Measurements from ENCODE around the gene RASSF4.
A peak's percentile ranks its signal among the peaks of the same experiment; 100 is the strongest.

RASSF4 gene

GRCh38 chr10:45015590-45015989, 56.0 kb downstream of the RASSF4 start:
- WGBS (ENCODE audit: insufficient coverage): no CpG with 5 or more reads among the region's 2 CpGs
- Histone ChIP-seq H3K4me1 (ENCODE audit: control extremely low read depth in 1 of 4, control insufficient read depth in 4 of 4, insufficient read depth in 4 of 4, low read length in 3 of 4) (no peaks in the 10 kb centered on the region), H3K36me3 (ENCODE audit: control insufficient read depth in 4 of 4, insufficient read depth in 4 of 4, low read length in 3 of 4) (no peaks in the 10 kb centered on the region), H3K9me3 (ENCODE audit: control extremely low read depth in 1 of 5, control insufficient read depth in 4 of 5, insufficient read depth in 2 of 5, low read depth in 1 of 5, low read length in 4 of 5) (peaks cover 0 to 1% (median 0%) of the 10 kb centered on the region in 5 experiments), H3K27ac (ENCODE audit: insufficient read depth in 1 of 2, low read depth in 1 of 2, low read length in 2 of 2, poor library complexity in 1 of 2, severe bottlenecking in 2 of 2) (no peak overlapping the region), H3K27me3 (replicated peaks in 2 of 5; ENCODE audit: control insufficient read depth in 4 of 5, insufficient read depth in 5 of 5, low read length in 4 of 5) (no peaks in the 10 kb centered on the region), H3K4me3 (ENCODE audit: control insufficient read depth in 1 of 7, extremely low read depth in 1 of 7, insufficient read depth in 4 of 7, low read depth in 2 of 7, low read length in 6 of 7) (no peak overlapping the region)
- no peak for DNase-seq
- ChIA-PET POLR2A (no interaction called here), CTCF (interaction anchor here (0.8 kb wide), 1 partner anchor 82 kb away, joined by 3 read pairs; no protein-coding TSS in a partner anchor)

- Histone ChIP-seq H3K4me3 (ENCODE audit: control insufficient read depth in 1 of 7, extremely low read depth in 1 of 7, insufficient read depth in 4 of 7, low read depth in 2 of 7, low read length in 6 of 7) (no peak overlapping the region), H3K4me1 (ENCODE audit: control extremely low read depth in 1 of 4, control insufficient read depth in 4 of 4, insufficient read depth in 4 of 4, low read length in 3 of 4) (no peaks in the 10 kb centered on the region), H3K36me3 (ENCODE audit: control insufficient read depth in 4 of 4, insufficient read depth in 4 of 4, low read length in 3 of 4) (no peaks in the 10 kb centered on the region), H3K27ac (ENCODE audit: insufficient read depth in 1 of 2, low read depth in 1 of 2, low read length in 2 of 2, poor library complexity in 1 of 2, severe bottlenecking in 2 of 2) (no peak overlapping the region), H3K27me3 (replicated peaks in 2 of 5; ENCODE audit: control insufficient read depth in 4 of 5, insufficient read depth in 5 of 5, low read length in 4 of 5) (no peaks in the 10 kb centered on the region), H3K9me3 (ENCODE audit: control extremely low read depth in 1 of 5, control insufficient read depth in 4 of 5, insufficient read depth in 2 of 5, low read depth in 1 of 5, low read length in 4 of 5) (peaks cover 0 to 16% (median 3%) of the 10 kb centered on the region in 5 experiments)
- no peak for DNase-seq
- ChIA-PET CTCF (no interaction called here), POLR2A (no interaction called here)
- 89% methylated on average over 1 of the region's 2 CpGs for WGBS (ENCODE audit: insufficient coverage)
These were observed 63.8 kb downstream of the RASSF4 start for GRCh38 chr10:45023426-45023825.

- ChIA-PET POLR2A (no interaction called here), CTCF (interaction anchor here (1.4 kb wide), 1 partner anchor 26 kb away, joined by 4 read pairs; no protein-coding TSS in a partner anchor)
- Histone ChIP-seq H3K4me1 (ENCODE audit: control extremely low read depth in 1 of 4, control insufficient read depth in 4 of 4, insufficient read depth in 4 of 4, low read length in 3 of 4) (no peaks in the 10 kb centered on the region), H3K27me3 (replicated peaks in 2 of 5; ENCODE audit: control insufficient read depth in 4 of 5, insufficient read depth in 5 of 5, low read length in 4 of 5) (no peaks in the 10 kb centered on the region), H3K36me3 (ENCODE audit: control insufficient read depth in 4 of 4, insufficient read depth in 4 of 4, low read length in 3 of 4) (no peaks in the 10 kb centered on the region), H3K9me3 (ENCODE audit: control extremely low read depth in 1 of 5, control insufficient read depth in 4 of 5, insufficient read depth in 2 of 5, low read depth in 1 of 5, low read length in 4 of 5) (peaks cover 0 to 7% (median 0%) of the 10 kb centered on the region in 5 experiments), H3K27ac (ENCODE audit: insufficient read depth in 1 of 2, low read depth in 1 of 2, low read length in 2 of 2, poor library complexity in 1 of 2, severe bottlenecking in 2 of 2) (no peak overlapping the region), H3K4me3 (ENCODE audit: control insufficient read depth in 1 of 7, extremely low read depth in 1 of 7, insufficient read depth in 4 of 7, low read depth in 2 of 7, low read length in 6 of 7) (no peak overlapping the region)
- no peak for DNase-seq
These were observed 74.7 kb downstream of the RASSF4 start for GRCh38 chr10:45034301-45034700.

GRCh38 chr10:45035673-45036072, 76.1 kb downstream of the RASSF4 start:
- no peak overlapping the region for H3K27ac ChIP-seq (ENCODE audit: insufficient read depth in 1 of 2, low read depth in 1 of 2, low read length in 2 of 2, poor library complexity in 1 of 2, severe bottlenecking in 2 of 2)
- ChIA-PET POLR2A (interaction anchor here (0.6 kb wide), 1 partner anchor 165 kb away, joined by 4 read pairs; no protein-coding TSS in a partner anchor), CTCF (no interaction called here)
- peaks cover 0 to 7% (median 0%) of the 10 kb centered on the region in 5 experiments for H3K9me3 ChIP-seq (ENCODE audit: control extremely low read depth in 1 of 5, control insufficient read depth in 4 of 5, insufficient read depth in 2 of 5, low read depth in 1 of 5, low read length in 4 of 5)
- no peaks in the 10 kb centered on the region for H3K27me3 ChIP-seq (replicated peaks in 2 of 5; ENCODE audit: control insufficient read depth in 4 of 5, insufficient read depth in 5 of 5, low read length in 4 of 5)
- DNase-seq: no peak
- H3K4me1 ChIP-seq (ENCODE audit: control extremely low read depth in 1 of 4, control insufficient read depth in 4 of 4, insufficient read depth in 4 of 4, low read length in 3 of 4): no peaks in the 10 kb centered on the region
- no peaks in the 10 kb centered on the region for H3K36me3 ChIP-seq (ENCODE audit: control insufficient read depth in 4 of 4, insufficient read depth in 4 of 4, low read length in 3 of 4)
- no peak overlapping the region for H3K4me3 ChIP-seq (ENCODE audit: control insufficient read depth in 1 of 7, extremely low read depth in 1 of 7, insufficient read depth in 4 of 7, low read depth in 2 of 7, low read length in 6 of 7)

GRCh38 chr10:45040921-45041542, 81.4 kb downstream of the RASSF4 start:
- Histone ChIP-seq H3K4me3 (ENCODE audit: control insufficient read depth in 1 of 7, extremely low read depth in 1 of 7, insufficient read depth in 4 of 7, low read depth in 2 of 7, low read length in 6 of 7) (no peak overlapping the region), H3K9me3 (ENCODE audit: control extremely low read depth in 1 of 5, control insufficient read depth in 4 of 5, insufficient read depth in 2 of 5, low read depth in 1 of 5, low read length in 4 of 5) (no peaks in the 10 kb centered on the region), H3K27me3 (replicated peaks in 2 of 5; ENCODE audit: control insufficient read depth in 4 of 5, insufficient read depth in 5 of 5, low read length in 4 of 5) (no peaks in the 10 kb centered on the region), H3K27ac (ENCODE audit: insufficient read depth in 1 of 2, low read depth in 1 of 2, low read length in 2 of 2, poor library complexity in 1 of 2, severe bottlenecking in 2 of 2) (no peak overlapping the region), H3K4me1 (ENCODE audit: control extremely low read depth in 1 of 4, control insufficient read depth in 4 of 4, insufficient read depth in 4 of 4, low read length in 3 of 4) (no peaks in the 10 kb centered on the region), H3K36me3 (ENCODE audit: control insufficient read depth in 4 of 4, insufficient read depth in 4 of 4, low read length in 3 of 4) (no peaks in the 10 kb centered on the region)
- ChIA-PET POLR2A (interaction anchor here (0.6 kb wide), 1 partner anchor 21 kb away, joined by 3 read pairs; no protein-coding TSS in a partner anchor), CTCF (interaction anchor here (1.0 to 1.2 kb wide), 2 partner anchors 12 to 16 kb away, joined by 4 read pairs; no protein-coding TSS in a partner anchor)
- peak in 2 of 3 donors; percentile 15 to 49 for DNase-seq

- CTCF ChIA-PET: no interaction called here
- no peaks in the 10 kb centered on the region for H3K27me3 ChIP-seq (replicated peaks in 2 of 5; ENCODE audit: control insufficient read depth in 4 of 5, insufficient read depth in 5 of 5, low read length in 4 of 5)
- 100% methylated on average over 6 of the region's 7 CpGs for WGBS (ENCODE audit: insufficient coverage)
These were observed 84.7 kb downstream of the RASSF4 start for GRCh38 chr10:45044290-45044689.

More at GRCh38 chr10:45044290-45044689, 84.7 kb downstream of the RASSF4 start:
- peaks cover 0 to 15% (median 0%) of the 10 kb centered on the region in 5 experiments for H3K9me3 ChIP-seq (ENCODE audit: control extremely low read depth in 1 of 5, control insufficient read depth in 4 of 5, insufficient read depth in 2 of 5, low read depth in 1 of 5, low read length in 4 of 5)
- H3K36me3 ChIP-seq (ENCODE audit: control insufficient read depth in 4 of 4, insufficient read depth in 4 of 4, low read length in 3 of 4): no peaks in the 10 kb centered on the region
- no peak for DNase-seq
- H3K27ac ChIP-seq (ENCODE audit: insufficient read depth in 1 of 2, low read depth in 1 of 2, low read length in 2 of 2, poor library complexity in 1 of 2, severe bottlenecking in 2 of 2): no peak overlapping the region
- H3K4me1 ChIP-seq (ENCODE audit: control extremely low read depth in 1 of 4, control insufficient read depth in 4 of 4, insufficient read depth in 4 of 4, low read length in 3 of 4): no peaks in the 10 kb centered on the region
- POLR2A ChIA-PET: no interaction called here
- no peak overlapping the region for H3K4me3 ChIP-seq (ENCODE audit: control insufficient read depth in 1 of 7, extremely low read depth in 1 of 7, insufficient read depth in 4 of 7, low read depth in 2 of 7, low read length in 6 of 7)
